GM12801 (cell line): ENCODE data around the gene MTARC1.

ENCODE experiments used
- TF ChIP-seq, protein P1 (sequence below): IDR thresholded peaks from one replicate; pipeline ENCODE4 v1.5.1; 2011; ENCODE audit warnings: control low read depth; ENCODE audit not compliant: insufficient read length; ENCODE audit errors: extremely low read depth

The MTARC1 gene

DNA sequence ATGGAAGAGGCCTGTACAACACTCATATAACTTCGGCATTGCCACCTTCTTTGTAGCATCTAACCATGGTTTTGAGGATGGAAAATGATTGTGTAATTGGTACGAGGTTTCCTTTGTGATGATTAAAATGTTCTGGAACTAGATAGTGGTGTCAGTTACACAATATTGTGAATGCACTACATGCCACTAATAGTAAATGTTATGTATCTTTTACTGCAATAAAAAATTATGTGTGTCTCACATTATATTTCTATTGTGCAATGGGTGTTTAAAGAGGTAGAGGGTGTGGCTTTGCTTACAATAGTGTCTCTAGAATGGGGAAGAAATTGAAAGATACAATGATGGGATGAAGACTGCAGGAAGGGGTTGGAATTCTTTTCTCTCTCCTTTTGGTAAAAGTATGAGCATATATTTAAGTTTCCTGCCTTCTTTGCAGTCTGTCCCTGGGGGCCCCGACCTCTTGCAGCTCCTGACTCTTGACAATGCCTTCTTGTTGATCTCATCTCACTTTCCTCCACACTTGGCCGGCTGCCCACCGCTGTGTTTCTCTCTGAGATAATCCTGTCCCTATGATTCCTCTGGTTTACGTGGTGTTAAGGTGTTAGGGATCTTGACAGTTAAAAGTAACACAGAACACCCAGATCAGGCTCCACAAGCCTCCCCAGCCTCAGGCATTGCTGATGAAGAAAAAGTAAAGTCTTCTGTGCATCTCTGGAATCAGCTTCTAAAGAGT lies 39.3 kb downstream of the MTARC1 start:
- TF ChIP-seq, protein P1, sequence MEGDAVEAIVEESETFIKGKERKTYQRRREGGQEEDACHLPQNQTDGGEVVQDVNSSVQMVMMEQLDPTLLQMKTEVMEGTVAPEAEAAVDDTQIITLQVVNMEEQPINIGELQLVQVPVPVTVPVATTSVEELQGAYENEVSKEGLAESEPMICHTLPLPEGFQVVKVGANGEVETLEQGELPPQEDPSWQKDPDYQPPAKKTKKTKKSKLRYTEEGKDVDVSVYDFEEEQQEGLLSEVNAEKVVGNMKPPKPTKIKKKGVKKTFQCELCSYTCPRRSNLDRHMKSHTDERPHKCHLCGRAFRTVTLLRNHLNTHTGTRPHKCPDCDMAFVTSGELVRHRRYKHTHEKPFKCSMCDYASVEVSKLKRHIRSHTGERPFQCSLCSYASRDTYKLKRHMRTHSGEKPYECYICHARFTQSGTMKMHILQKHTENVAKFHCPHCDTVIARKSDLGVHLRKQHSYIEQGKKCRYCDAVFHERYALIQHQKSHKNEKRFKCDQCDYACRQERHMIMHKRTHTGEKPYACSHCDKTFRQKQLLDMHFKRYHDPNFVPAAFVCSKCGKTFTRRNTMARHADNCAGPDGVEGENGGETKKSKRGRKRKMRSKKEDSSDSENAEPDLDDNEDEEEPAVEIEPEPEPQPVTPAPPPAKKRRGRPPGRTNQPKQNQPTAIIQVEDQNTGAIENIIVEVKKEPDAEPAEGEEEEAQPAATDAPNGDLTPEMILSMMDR = no peak

GRCh38 chr1:220826729-220827128 lies 40.0 kb downstream of the MTARC1 start:
- TF ChIP-seq, protein P1 = no peak

- TF ChIP-seq, protein P1 = no peak
These were observed 40.9 kb downstream of the MTARC1 start for GRCh38 chr1:220827445-220828178.

GRCh38 chr1:220828179-220828490 lies 41.4 kb downstream of the MTARC1 start:
- TF ChIP-seq, protein P1 = no peak

- TF ChIP-seq, protein P1 = no peak
These were observed 42.4 kb downstream of the MTARC1 start for GRCh38 chr1:220828950-220829586.

GRCh38 chr1:220833436-220833835 lies 46.7 kb downstream of the MTARC1 start:
- TF ChIP-seq, protein P1 = no peak

DNA sequence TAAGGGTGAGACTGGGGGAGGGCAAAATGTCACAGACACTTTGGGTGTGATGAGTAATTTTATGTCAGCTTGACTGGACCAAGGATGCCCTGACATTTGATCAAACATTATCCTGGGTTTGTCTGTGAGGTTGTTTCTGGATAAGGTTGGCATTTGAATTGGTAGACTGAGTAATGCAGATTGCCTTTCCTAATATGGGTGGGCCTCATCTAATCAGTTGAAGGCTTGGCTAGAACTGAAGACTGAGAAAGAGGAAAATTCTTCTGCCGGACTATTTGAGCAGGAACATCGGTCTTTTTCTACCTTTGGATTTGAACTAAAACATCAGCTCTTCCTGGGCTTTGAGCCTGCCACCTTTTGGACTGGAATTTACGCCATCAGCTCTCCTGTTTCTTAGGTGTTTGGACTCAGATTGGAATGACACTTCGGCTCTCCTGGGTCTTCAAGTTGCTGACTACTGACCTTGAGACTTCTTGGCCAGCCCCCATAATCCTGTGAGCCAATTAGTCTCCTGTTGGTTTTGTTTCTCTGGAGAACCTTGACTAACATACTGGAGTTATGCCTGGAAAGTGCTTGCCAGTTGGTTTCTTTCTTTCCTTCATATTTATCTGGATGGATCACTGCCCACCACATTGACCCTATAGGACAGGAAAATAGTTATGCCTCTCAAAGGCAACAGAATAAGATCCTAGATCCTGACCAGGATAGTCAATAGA lies 47.6 kb downstream of the MTARC1 start:
- TF ChIP-seq, protein P1 = no peak
